HG03135 (cell line): Measurements from ENCODE around the gene GTF2H2.
"Not testable (repeated sequence)": the region's sequence is repeated elsewhere in the genome, so short reads cannot be mapped to it uniquely, and the experiment has no call there.

Source experiments
- ATAC-seq: cut with Tn5 transposase; IDR thresholded peaks from one replicate; pipeline ENCODE4 v1.9.1; 2021; ENCODE audit warnings: mild to moderate bottlenecking, moderate library complexity; ENCODE audit not compliant: unreplicated experiment

Gene GTF2H2

GRCh38 chr5:71014176-71014575 is 53.3 kb downstream of the GTF2H2 start:
- ATAC-seq = no peak

- no peak for ATAC-seq
Measured at GRCh38 chr5:71013575-71013974, 53.9 kb downstream of the GTF2H2 start.

DNA sequence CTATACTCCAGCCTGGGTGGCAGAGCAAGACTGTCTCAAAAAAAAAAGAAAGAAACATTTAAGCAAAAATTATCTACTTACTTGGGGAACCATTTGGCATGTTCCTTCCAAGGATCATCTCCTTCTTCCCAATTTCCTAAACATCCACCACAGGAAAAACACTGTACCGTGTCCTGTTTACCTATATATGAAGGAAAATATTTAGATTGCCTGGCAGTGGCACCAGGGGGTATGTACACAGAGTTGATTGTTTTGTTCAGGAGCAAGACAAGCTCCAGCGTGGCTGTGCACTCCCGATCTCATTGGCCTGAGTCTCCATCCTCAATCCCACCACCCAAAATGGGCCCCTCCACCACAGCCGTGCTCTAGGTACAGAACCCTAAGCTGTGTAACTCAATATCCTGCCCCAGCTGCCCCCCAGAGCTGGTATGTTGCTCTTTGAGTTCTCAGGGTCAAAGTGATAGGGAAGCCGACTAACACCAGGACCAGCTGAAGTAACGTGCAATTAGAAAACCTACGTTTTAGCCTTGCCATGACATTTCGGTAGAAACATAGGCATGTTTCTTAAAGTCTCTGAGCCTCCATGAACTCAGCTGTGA is 56.2 kb downstream of the GTF2H2 start:
- no peak for ATAC-seq

- ATAC-seq = not testable (repeated sequence)
Measured at GRCh38 chr5:71006983-71007382, 60.5 kb downstream of the GTF2H2 start.
